ENCODE data around the gene ACSL1.

DNA sequence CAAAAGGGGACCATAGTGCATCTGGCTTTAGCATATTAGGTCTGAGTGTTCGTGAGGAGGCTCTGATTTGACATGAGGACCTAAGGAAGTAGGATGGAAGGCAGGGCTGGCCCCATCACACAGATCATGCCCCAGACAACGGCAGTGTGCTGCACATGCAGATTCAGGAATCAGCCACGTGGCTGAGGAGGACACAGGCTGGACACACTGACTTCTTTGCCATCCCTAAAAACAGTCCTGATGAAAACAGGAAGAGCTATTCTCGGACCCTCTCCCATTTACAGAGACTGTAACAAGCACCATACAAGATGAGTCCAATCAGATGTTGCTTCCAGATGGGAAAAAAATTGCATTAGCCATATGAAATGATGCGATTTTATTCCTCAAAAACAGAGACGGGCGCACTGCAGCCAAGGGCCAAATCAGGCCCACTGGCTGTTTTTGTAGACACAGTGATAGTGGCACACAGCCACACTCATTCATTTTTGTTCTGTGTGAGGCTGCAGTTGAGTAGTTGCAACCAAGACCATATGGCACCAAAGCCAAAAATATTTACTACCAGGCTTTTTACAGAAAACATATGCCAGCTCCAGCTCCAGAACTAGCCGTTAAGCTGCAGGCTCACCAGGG is 41.0 kb downstream of the ACSL1 start:
- TF ChIP-seq CTCF (IDR thresholded peaks at IDR 0.05) (no peak), POLR2A (IDR thresholded peaks at IDR 0.05) (no peak)

Measured in uterus (tissue), 2 donors.